OCI-LY7 (cell line): ENCODE measurements around the gene TNRC6C. TPM values are rescaled to one million over a fixed set of nuclear protein-coding genes. Genes with fewer than 3 reads are reported as not detected.

Experiments used
- BruUV-seq: library from RNA; stranded (reverse); fragments of 400-500 nt; replicated peaks from 2 replicates; lab custom pipeline; 2021; lab: Mats Ljungman, UMichigan
- CTCF ChIA-PET: fragments of 300-600 bp; sonication (Branson Sonifier 250); formaldehyde crosslinking; loops from one replicate; lab custom pipeline; 2022; ENCODE audit warnings: antibody characterized with exemption; ENCODE audit not compliant: unreplicated experiment; lab: Charles Lee
- POLR2A ChIA-PET: fragments of 300-600 bp; sonication (Branson Sonifier 250); formaldehyde crosslinking; loops from one replicate; lab custom pipeline; 2022; ENCODE audit warnings: antibody characterized with exemption; lab: Charles Lee
- DNase-seq: peaks from one replicate; pipeline ENCODE4 v3.0.0-alpha.2; 2015; ENCODE audit warnings: low spot score
- H2AFZ ChIP-seq: fragments of 200-600 bp; sonication (generic), shearing (Covaris generic); 2 replicates; pipeline ENCODE4 v1.6.1; 2014; ENCODE audit warnings: mild to moderate bottlenecking, antibody characterized with exemption, low read length, moderate library complexity
- H3K27ac ChIP-seq: fragments of 200-600 bp; sonication (generic); 2 replicates; pipeline ENCODE4 v1.5.1; 2014; ENCODE audit warnings: mixed run types, low read depth, mild to moderate bottlenecking, moderate library complexity, low read length, inconsistent platforms; ENCODE audit not compliant: poor library complexity, severe bottlenecking
- H3K36me3 ChIP-seq: fragments of 200-600 bp; sonication (generic); 2 replicates; pipeline ENCODE4 v1.6.1; 2014; ENCODE audit warnings: mild to moderate bottlenecking, antibody characterized with exemption, low read length, moderate library complexity, mixed read lengths; ENCODE audit not compliant: insufficient read depth
- H3K4me1 ChIP-seq: fragments of 200-600 bp; sonication (generic); 2 replicates; pipeline ENCODE4 v1.5.1; 2014; ENCODE audit warnings: mild to moderate bottlenecking, low read length; ENCODE audit not compliant: insufficient read depth, poor library complexity, severe bottlenecking
- H3K4me2 ChIP-seq: fragments of 200-600 bp; sonication (generic); 2 replicates; pipeline ENCODE4 v1.6.1; 2014; ENCODE audit warnings: mild to moderate bottlenecking, low read length
- H3K4me3 ChIP-seq: fragments of 200-600 bp; sonication (generic); 2 replicates; pipeline ENCODE4 v1.5.1; 2014; ENCODE audit warnings: mild to moderate bottlenecking, low read depth, low read length; ENCODE audit not compliant: poor library complexity, severe bottlenecking
- H3K79me2 ChIP-seq: fragments of 200-600 bp; sonication (generic); 2 replicates; pipeline ENCODE4 v1.6.1; 2016; ENCODE audit warnings: low read depth, mild to moderate bottlenecking, low read length, moderate library complexity, mixed read lengths; ENCODE audit not compliant: insufficient read depth
- H3K9me2 ChIP-seq: fragments of 200-600 bp; sonication (generic); 2 replicates; pipeline ENCODE4 v1.6.1; 2016; ENCODE audit warnings: mild to moderate bottlenecking, low read length, mixed read lengths; ENCODE audit not compliant: insufficient read depth
- H3K9me3 ChIP-seq: fragments of 200-600 bp; sonication (generic); 2 replicates; pipeline ENCODE4 v1.6.1; 2014; ENCODE audit warnings: mild to moderate bottlenecking, mixed run types, low read length, mixed read lengths
- H4K20me1 ChIP-seq: fragments of 200-600 bp; sonication (generic); 2 replicates; pipeline ENCODE4 v1.6.1; 2014; ENCODE audit warnings: mild to moderate bottlenecking, antibody characterized with exemption, low read length, moderate library complexity, mixed read lengths; ENCODE audit not compliant: insufficient read depth
- EZH2phosphoT487 ChIP-seq: fragments of 200-600 bp; sonication (generic); IDR thresholded peaks from 2 replicates; pipeline ENCODE4 v1.6.1; 2018; ENCODE audit warnings: low read depth, borderline replicate concordance, mild to moderate bottlenecking, mixed run types, antibody characterized with exemption, low read length, moderate library complexity, mixed read lengths
- intact Hi-C: fragments of 100-400 bp; cut with micrococcal nuclease; formaldehyde crosslinking; loops from one replicate; pipeline ENCODE4 v1.10.0; 2022; ENCODE audit not compliant: unreplicated experiment
- total RNA-seq, 2 experiments: library from RNA; depleted of rRNA in 1 of 2; stranded (reverse); fragments of >200 nt in 1 of 2; shearing (Covaris generic) in 1 of 2; gene quantifications; 2 replicates each; pipeline ENCODE4 v1.2.3, GENCODE V29; 2014 to 2022
- TF ChIP-seq, protein P1 (sequence below): fragments of 200-600 bp; sonication (generic); conservative IDR thresholded peaks from 2 replicates; pipeline ENCODE4 v1.5.1; 2014; ENCODE audit warnings: mild to moderate bottlenecking, antibody characterized with exemption, low read length, moderate library complexity, mixed read lengths

The TNRC6C gene
- total RNA-seq, 2 experiments from 2014 or later = 8.5 to 25.2 TPM

DNA sequence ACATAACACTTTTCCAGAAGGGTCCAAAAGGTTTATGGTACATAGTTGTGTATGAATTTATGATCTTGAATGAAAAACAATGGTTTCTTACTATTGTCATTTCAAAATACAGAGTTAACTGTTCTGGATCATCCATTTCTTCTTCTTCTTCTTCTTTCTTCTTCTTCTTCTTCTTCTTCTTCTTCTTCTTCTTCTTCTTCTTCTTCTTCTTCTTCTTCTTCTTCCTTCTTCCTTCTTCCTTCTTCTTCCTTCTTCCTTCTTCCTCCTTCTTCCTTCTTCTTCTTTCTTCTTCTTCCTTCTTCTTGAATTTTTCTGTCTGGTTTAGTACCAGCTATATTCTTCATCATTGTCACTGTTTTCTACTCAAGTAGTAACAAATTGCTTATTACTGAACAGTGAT is 47.8 kb downstream of the TNRC6C start:
- POLR2A ChIA-PET = interaction anchor here (0.6 to 1.1 kb wide), 3 partner anchors 43 to 238 kb away, joined by 3 to 7 read pairs (median 7); no protein-coding TSS in a partner anchor
- Histone ChIP-seq H3K36me3 (no peaks in the 10 kb centered on the region), H4K20me1 (0 out of 2 replicates have a peak, but pooled peaks cover 5% of the 10 kb centered on the region), H3K9me2 (no peaks in the 10 kb centered on the region), H3K79me2 (no peaks in the 10 kb centered on the region), H3K27ac (no peak overlapping the region), H3K4me2 (no peak overlapping the region), H2AFZ (no peak overlapping the region), H3K9me3 (no peaks in the 10 kb centered on the region), H3K4me3 (no peak overlapping the region), H3K4me1 (peaks cover 6% of the 10 kb centered on the region)
- CTCF ChIA-PET = no interaction called here
- intact Hi-C loops = no loop called here
- TF ChIP-seq, protein P1, sequence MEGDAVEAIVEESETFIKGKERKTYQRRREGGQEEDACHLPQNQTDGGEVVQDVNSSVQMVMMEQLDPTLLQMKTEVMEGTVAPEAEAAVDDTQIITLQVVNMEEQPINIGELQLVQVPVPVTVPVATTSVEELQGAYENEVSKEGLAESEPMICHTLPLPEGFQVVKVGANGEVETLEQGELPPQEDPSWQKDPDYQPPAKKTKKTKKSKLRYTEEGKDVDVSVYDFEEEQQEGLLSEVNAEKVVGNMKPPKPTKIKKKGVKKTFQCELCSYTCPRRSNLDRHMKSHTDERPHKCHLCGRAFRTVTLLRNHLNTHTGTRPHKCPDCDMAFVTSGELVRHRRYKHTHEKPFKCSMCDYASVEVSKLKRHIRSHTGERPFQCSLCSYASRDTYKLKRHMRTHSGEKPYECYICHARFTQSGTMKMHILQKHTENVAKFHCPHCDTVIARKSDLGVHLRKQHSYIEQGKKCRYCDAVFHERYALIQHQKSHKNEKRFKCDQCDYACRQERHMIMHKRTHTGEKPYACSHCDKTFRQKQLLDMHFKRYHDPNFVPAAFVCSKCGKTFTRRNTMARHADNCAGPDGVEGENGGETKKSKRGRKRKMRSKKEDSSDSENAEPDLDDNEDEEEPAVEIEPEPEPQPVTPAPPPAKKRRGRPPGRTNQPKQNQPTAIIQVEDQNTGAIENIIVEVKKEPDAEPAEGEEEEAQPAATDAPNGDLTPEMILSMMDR = no peak
- BruUV-seq = no TSS peak
- no peak for DNase-seq

DNA sequence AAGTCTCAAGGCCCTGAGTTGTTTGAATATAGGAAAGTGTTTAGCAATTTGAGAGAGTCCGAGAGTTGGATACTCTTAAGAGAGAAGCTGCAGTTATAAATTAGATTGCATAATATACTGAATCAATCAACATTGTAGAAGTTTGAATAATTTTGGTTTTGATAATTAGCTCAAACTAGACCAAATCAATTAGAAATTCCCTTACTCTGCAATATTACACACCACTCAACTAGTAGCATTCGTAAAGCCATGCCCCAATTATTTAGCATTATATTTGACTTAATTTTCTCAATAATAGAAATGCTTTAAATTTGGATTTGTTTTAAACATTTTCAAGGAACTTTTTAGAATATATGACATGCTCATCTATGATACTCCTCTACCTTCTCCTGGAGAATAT is 49.1 kb downstream of the TNRC6C start:
- no peaks in the 10 kb centered on the region for H3K36me3 ChIP-seq
- H4K20me1 ChIP-seq = 0 out of 2 replicates have a peak, but pooled peaks cover 5% of the 10 kb centered on the region
- H3K27ac ChIP-seq = no peak overlapping the region
- BruUV-seq = no TSS peak
- no peaks in the 10 kb centered on the region for H3K9me2 ChIP-seq
- H3K79me2 ChIP-seq = no peaks in the 10 kb centered on the region
- no peak overlapping the region for H3K4me2 ChIP-seq
- intact Hi-C loops = no loop called here
- peaks cover 6% of the 10 kb centered on the region for H3K4me1 ChIP-seq
- ChIA-PET CTCF (no interaction called here), POLR2A (interaction anchor here (0.6 kb wide), 1 partner anchor 708 kb away, joined by 3 read pairs; no protein-coding TSS in a partner anchor)
- H3K9me3 ChIP-seq = no peaks in the 10 kb centered on the region
- no peak overlapping the region for H2AFZ ChIP-seq
- TF ChIP-seq EZH2phosphoT487 = no peak
- TF ChIP-seq, protein P1 = no peak
- no peak for DNase-seq
- H3K4me3 ChIP-seq = no peak overlapping the region

DNA sequence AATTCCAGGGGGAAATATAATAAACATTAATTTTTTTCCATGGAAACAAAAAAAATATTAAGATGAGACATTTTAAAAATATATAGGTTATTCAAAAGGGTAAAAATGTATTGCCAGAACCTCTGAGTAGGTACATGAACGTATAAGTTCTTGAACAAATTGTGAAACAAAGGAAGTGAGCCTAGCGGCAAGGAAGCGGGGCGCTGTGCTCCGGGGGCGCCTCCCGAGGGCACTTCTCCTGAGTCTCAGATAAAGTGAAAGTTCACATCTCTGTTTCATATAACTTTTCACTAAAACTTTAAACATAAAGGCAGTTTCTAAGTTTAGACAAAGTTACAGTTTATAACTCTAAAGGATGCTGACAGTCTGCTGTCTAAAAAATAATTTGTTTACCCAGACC is 52.3 kb downstream of the TNRC6C start:
- Histone ChIP-seq H3K9me3 (no peaks in the 10 kb centered on the region), H2AFZ (no peak overlapping the region), H3K4me2 (no peak overlapping the region), H3K4me3 (no peak overlapping the region), H4K20me1 (no peaks in the 10 kb centered on the region), H3K27ac (no peak overlapping the region), H3K79me2 (no peaks in the 10 kb centered on the region), H3K4me1 (no peaks in the 10 kb centered on the region), H3K36me3 (no peaks in the 10 kb centered on the region), H3K9me2 (no peaks in the 10 kb centered on the region)
- TF ChIP-seq, protein P1 = no peak
- no peak for TF ChIP-seq EZH2phosphoT487
- ChIA-PET CTCF (interaction anchor here (0.5 kb wide), 1 partner anchor 241 kb away, joined by 3 read pairs; no protein-coding TSS in a partner anchor), POLR2A (interaction anchor here (1.1 kb wide), 1 partner anchor 26 kb away, joined by 4 read pairs; no protein-coding TSS in a partner anchor)
- no peak for DNase-seq
- BruUV-seq = no TSS peak
- intact Hi-C loops = loop anchor here (5.0 kb wide), 1 partner anchor 98 kb away; no protein-coding TSS in a partner anchor
